ENCODE results near the gene MEGF10.

GRCh38 chr5:127256886-127257597, 33.6 kb upstream of the MEGF10 start:
- TF ChIP-seq EZH2phosphoT487 (IDR thresholded peaks at IDR 0.05; ENCODE audit: insufficient read depth, low read depth): no peak
- no peak for TF ChIP-seq EZH2 (IDR thresholded peaks at IDR 0.05; ENCODE audit: insufficient read depth, poor library complexity, severe bottlenecking)

Measured in GM23248 (cell line).